Lung (tissue), 12 donors: Measurements from ENCODE around the gene CCDC34. TPM values are rescaled to one million over a fixed set of nuclear protein-coding genes. Genes with fewer than 3 reads are reported as not detected.

Experiments
- ATAC-seq: fragments of 200-7000 bp; cut with Tn5 transposase; one replicate; pipeline ENCODE4 v1.9.1; 2020; ENCODE audit warnings: moderate number of reproducible peaks; ENCODE audit not compliant: insufficient read depth, low FRiP score
- DNase-seq, 3 donors: peaks; one replicate each; pipeline ENCODE4 v3.0.0-alpha.2; 2013 to 2017
- H3K27ac ChIP-seq, 2 donors: one replicate each; pipeline ENCODE4 v1.5.1; 2013; ENCODE audit warnings: mild to moderate bottlenecking in 2 of 2, moderate library complexity in 2 of 2, control low read depth in 1 of 2, inconsistent platforms in 1 of 2, low read depth in 1 of 2, low read length in 1 of 2
- H3K27me3 ChIP-seq, 3 donors: one replicate each; pipeline ENCODE4 v1.5.1; 2013; ENCODE audit warnings: low read length in 2 of 3; ENCODE audit not compliant: control insufficient read depth in 3 of 3, insufficient read depth in 3 of 3
- H3K36me3 ChIP-seq, 4 donors: one replicate each; pipeline ENCODE4 v1.5.1; 2013; ENCODE audit warnings: low read length in 4 of 4, mild to moderate bottlenecking in 1 of 4, moderate library complexity in 1 of 4; ENCODE audit not compliant: control insufficient read depth in 4 of 4, insufficient read depth in 4 of 4
- H3K4me1 ChIP-seq, 5 donors: one replicate each; pipeline ENCODE4 v1.5.1; 2013; ENCODE audit warnings: low read length in 5 of 5, mild to moderate bottlenecking in 2 of 5, moderate library complexity in 1 of 5; ENCODE audit not compliant: control insufficient read depth in 5 of 5, insufficient read depth in 5 of 5
- H3K4me3 ChIP-seq: one replicate; pipeline ENCODE4 v1.5.1; 2013; ENCODE audit warnings: mild to moderate bottlenecking, control low read depth, moderate library complexity
- H3K9ac ChIP-seq, 2 donors: one replicate each; pipeline ENCODE4 v1.5.1; 2013; ENCODE audit warnings: low read length in 2 of 2, control low read depth in 1 of 2; ENCODE audit not compliant: insufficient read depth in 1 of 2
- H3K9me3 ChIP-seq, 4 donors: one replicate each; pipeline ENCODE4 v1.5.1; 2013; ENCODE audit warnings: low read length in 3 of 4, mild to moderate bottlenecking in 1 of 4, moderate library complexity in 1 of 4; ENCODE audit not compliant: control insufficient read depth in 4 of 4, insufficient read depth in 3 of 4
- WGBS, 2 donors: extraction: QIAGEN DNeasy Blood & Tissue Kit; methylation state at CpG; one replicate each; pipeline ENCODE4 v1.1.7; 2013; 5-methylcytosine and 5-hydroxymethylcytosine counted together
- polyA plus RNA-seq, 2 donors: library from polyadenylated mRNA; stranded (reverse); fragments of 200-250 nt; gene quantifications; one replicate each; pipeline ENCODE4 v1.2.1, GENCODE V29; 2013
- total RNA-seq, 2 donors: library from RNA; depleted of rRNA in 1 of 2; stranded (reverse); fragments of >200 nt in 1 of 2; gene quantifications; one replicate each; pipeline ENCODE4 v1.2.1, GENCODE V29; 2014 to 2021
- TF ChIP-seq, protein P1 (sequence below): IDR thresholded peaks from 2 replicates; pipeline ENCODE4 v1.5.1; 2012; ENCODE audit warnings: mild to moderate bottlenecking; ENCODE audit errors: control extremely low read depth, extremely low read depth
- donor health status: control.
- donor health status: control.
- donor health status: Bipolar disorder and iron deficiency.
- donor health status: healthy.
- donor health status: DM: yes; HTN: yes; CAD: no.

Gene CCDC34
- total and polyA plus RNA-seq, 4 donors: 2.3 to 4.0 (median 3.5) TPM

DNA sequence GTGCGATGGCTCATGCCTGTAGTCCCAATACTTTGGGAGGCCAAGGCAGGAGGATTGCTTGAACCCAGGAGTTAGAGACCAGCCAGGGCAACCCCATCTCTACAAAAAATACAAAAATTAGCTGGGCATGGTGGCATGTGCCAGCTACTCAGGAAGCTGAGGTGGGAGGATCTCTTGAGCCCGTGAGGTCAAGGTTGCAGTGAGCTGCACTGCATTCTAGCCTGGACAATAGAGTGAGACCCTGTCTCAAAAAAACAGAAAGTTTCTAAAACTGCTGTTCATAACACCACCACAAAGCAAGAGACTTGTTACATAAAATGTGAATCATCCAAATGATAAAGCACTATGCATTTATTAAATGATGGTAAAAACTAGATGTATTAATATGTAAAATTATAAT is 40.2 kb upstream of the CCDC34 start:
- H3K27me3 ChIP-seq: peaks cover 0 to 28% (median 2%) of the 10 kb centered on the region in 3 donors
- peaks cover 0 to 7% (median 1%) of the 10 kb centered on the region in 5 donors for H3K4me1 ChIP-seq
- H3K9me3 ChIP-seq: no peaks in the 10 kb centered on the region
- H3K27ac ChIP-seq: no peak overlapping the region
- 95 to 96% methylated on average over 2 of the region's 2 CpGs for WGBS, 2 donors
- DNase-seq: no peak
- H3K9ac ChIP-seq: no peak overlapping the region
- H3K36me3 ChIP-seq: no peaks in the 10 kb centered on the region
- ATAC-seq: no peak
- TF ChIP-seq, protein P1, sequence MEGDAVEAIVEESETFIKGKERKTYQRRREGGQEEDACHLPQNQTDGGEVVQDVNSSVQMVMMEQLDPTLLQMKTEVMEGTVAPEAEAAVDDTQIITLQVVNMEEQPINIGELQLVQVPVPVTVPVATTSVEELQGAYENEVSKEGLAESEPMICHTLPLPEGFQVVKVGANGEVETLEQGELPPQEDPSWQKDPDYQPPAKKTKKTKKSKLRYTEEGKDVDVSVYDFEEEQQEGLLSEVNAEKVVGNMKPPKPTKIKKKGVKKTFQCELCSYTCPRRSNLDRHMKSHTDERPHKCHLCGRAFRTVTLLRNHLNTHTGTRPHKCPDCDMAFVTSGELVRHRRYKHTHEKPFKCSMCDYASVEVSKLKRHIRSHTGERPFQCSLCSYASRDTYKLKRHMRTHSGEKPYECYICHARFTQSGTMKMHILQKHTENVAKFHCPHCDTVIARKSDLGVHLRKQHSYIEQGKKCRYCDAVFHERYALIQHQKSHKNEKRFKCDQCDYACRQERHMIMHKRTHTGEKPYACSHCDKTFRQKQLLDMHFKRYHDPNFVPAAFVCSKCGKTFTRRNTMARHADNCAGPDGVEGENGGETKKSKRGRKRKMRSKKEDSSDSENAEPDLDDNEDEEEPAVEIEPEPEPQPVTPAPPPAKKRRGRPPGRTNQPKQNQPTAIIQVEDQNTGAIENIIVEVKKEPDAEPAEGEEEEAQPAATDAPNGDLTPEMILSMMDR: no peak
- no peak overlapping the region for H3K4me3 ChIP-seq

DNA sequence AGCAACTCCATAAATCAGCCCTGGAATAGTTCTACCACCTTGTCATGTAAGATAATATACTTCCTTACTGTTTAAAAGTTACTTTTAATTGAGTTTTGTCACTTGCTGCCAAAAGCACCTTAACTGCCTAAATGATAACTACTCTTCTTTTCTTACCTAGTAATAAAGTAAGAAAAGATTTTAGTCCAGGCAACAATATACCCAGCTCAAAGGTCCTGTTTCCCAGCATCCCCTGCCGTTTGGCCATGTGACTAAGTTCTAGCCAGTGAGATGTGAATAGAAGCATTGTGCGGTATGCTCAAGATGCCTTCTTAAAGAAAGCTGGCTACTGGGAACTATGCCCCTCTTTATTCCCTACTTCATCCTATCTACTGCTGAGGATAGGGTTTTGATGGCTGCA is 39.4 kb upstream of the CCDC34 start:
- DNase-seq (no peak), ATAC-seq (no peak)
- Histone ChIP-seq H3K4me1 (peaks cover 0 to 12% (median 1%) of the 10 kb centered on the region in 5 donors), H3K4me3 (no peak overlapping the region), H3K9me3 (no peaks in the 10 kb centered on the region), H3K27me3 (peaks cover 0 to 34% (median 2%) of the 10 kb centered on the region in 3 donors), H3K36me3 (no peaks in the 10 kb centered on the region), H3K27ac (no peak overlapping the region), H3K9ac (no peak overlapping the region)
- WGBS, 2 donors: 92 to 97% methylated on average over 2 of the region's 2 CpGs
- TF ChIP-seq, protein P1: no peak

DNA sequence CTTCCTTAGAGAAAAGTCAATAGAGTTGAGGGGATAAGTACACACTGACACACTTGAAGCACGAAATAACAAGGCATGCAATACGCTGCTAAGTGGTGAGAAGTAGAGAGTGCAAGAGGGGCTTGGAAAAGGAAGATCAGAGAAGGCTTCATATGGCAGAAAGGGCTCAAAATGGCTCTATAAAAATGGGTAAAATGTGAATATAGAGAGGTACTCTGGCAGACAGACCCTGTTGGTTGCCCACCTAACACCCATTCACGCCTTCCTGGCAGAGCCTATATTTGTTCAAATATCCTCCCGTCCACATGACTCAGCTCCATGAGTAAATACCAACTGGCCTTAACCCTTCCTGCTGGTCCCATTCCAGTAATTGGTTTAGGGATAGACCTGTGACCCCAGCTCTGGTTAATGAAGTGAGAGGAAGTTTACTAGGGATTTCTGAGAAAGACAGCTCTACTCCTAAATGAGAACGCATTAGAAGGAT is 38.9 kb upstream of the CCDC34 start:
- ATAC-seq (peak; percentile 42), DNase-seq (no peak)
- Histone ChIP-seq H3K9ac (no peak overlapping the region), H3K9me3 (no peaks in the 10 kb centered on the region), H3K4me3 (no peak overlapping the region), H3K27ac (no peak overlapping the region), H3K36me3 (no peaks in the 10 kb centered on the region), H3K4me1 (peaks cover 0 to 14% (median 4%) of the 10 kb centered on the region in 5 donors), H3K27me3 (peaks cover 0 to 40% (median 2%) of the 10 kb centered on the region in 3 donors)
- 75 to 85% methylated on average over 5 of the region's 5 CpGs for WGBS, 2 donors
- TF ChIP-seq, protein P1: no peak

DNA sequence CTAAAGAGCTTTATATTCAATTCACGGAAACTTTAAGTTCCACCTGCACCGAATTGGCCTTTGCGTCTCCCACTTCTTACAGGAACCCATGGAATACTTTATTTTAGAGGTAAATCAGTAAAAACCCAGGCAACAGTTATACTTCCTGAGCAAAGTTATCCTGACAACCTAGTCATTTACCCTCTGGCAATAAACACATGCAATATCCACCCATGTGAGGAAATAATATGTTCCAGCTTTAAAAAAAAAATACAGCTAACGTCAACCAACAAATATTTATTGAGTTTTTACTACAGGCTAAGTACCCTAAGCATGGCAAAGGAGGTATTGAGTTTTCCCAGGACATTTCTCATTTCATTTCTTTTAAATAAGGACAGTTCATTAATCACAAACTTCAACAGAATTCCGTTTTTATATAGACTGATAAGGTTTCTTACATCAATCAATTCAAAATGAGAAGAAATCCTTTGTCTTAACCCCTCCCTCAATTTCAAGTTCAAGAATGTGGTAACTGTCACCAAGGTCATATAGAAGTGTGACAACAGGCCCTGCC is 38.3 kb upstream of the CCDC34 start:
- no peaks in the 10 kb centered on the region for H3K9me3 ChIP-seq
- H3K9ac ChIP-seq: no peak overlapping the region
- peaks cover 0 to 15% (median 5%) of the 10 kb centered on the region in 5 donors for H3K4me1 ChIP-seq
- H3K27ac ChIP-seq: no peak overlapping the region
- no peak overlapping the region for H3K4me3 ChIP-seq
- TF ChIP-seq, protein P1: no peak
- H3K36me3 ChIP-seq: no peaks in the 10 kb centered on the region
- no peak for DNase-seq
- no peak for ATAC-seq
- WGBS, 2 donors: 81 to 86% methylated on average over 5 of the region's 5 CpGs
- H3K27me3 ChIP-seq: peaks cover 0 to 42% (median 2%) of the 10 kb centered on the region in 3 donors
